D721Med (cell line): ENCODE measurements around the gene TTC9B.

Source experiments
- DNase-seq: peaks from one replicate; pipeline ENCODE4 v3.0.0; 2011; ENCODE audit warnings: low spot score; ENCODE audit not compliant: insufficient read length
- FAIRE-seq: peaks from 2 replicates; lab custom pipeline; 2011; peaks lifted over from hg19 to GRCh38; lab: Jason Lieb, UNC
- CTCF ChIP-seq: IDR thresholded peaks from 2 replicates; pipeline ENCODE4 v1.5.1; 2012; ENCODE audit warnings: mild to moderate bottlenecking, control low read depth; ENCODE audit not compliant: insufficient read depth; ENCODE audit errors: missing control alignments

Gene TTC9B

GRCh38 chr19:40238775-40239174 is 20.6 kb upstream of the TTC9B start:
- no peak for TF ChIP-seq CTCF
- DNase-seq (no peak), FAIRE-seq (no peak)

- DNase-seq (no peak), FAIRE-seq (no peak)
- no peak for TF ChIP-seq CTCF
These were observed 19.6 kb upstream of the TTC9B start for GRCh38 chr19:40237791-40238190.

- FAIRE-seq (no peak), DNase-seq (no peak)
- no peak for TF ChIP-seq CTCF
These were observed 18.2 kb upstream of the TTC9B start for GRCh38 chr19:40236366-40236765.

- TF ChIP-seq CTCF, result no peak
- FAIRE-seq (no peak), DNase-seq (no peak)
These were observed 17.8 kb upstream of the TTC9B start for GRCh38 chr19:40236026-40236355.

- no peak for TF ChIP-seq CTCF
- FAIRE-seq (no peak), DNase-seq (no peak)
These were observed 17.2 kb upstream of the TTC9B start for GRCh38 chr19:40235238-40236025.

- TF ChIP-seq CTCF, result no peak
- DNase-seq (no peak), FAIRE-seq (no peak)
These were observed 16.4 kb upstream of the TTC9B start for GRCh38 chr19:40234429-40235237.

- FAIRE-seq (no peak), DNase-seq (no peak)
- no peak for TF ChIP-seq CTCF
These were observed 15.7 kb upstream of the TTC9B start for GRCh38 chr19:40233811-40234389.
